BE2C (cell line): Measurements from ENCODE around the gene LMO1.

Experiments
- DNase-seq: peaks from one replicate; pipeline ENCODE4 v3.0.0-alpha.2; 2020
- H3K27me3 ChIP-seq: fragments of 250-450 bp; sonication (Bioruptor Pico); 2 replicates; pipeline ENCODE4 v1.5.1; 2020; ENCODE audit warnings: mild to moderate bottlenecking
- H3K36me3 ChIP-seq: fragments of 250-450 bp; sonication (Bioruptor Pico); 2 replicates; pipeline ENCODE4 v1.5.1; 2020; ENCODE audit warnings: mild to moderate bottlenecking
- H3K4me1 ChIP-seq: fragments of 250-450 bp; sonication (Bioruptor Pico); 2 replicates; pipeline ENCODE4 v1.5.1; 2020
- H3K4me3 ChIP-seq: 2 replicates; pipeline ENCODE4 v1.5.1; 2011; ENCODE audit warnings: low read depth, low read length
- H3K9me3 ChIP-seq: fragments of 250-450 bp; sonication (Bioruptor Pico); 2 replicates; pipeline ENCODE4 v1.5.1; 2020
- CTCF ChIP-seq: IDR thresholded peaks from 2 replicates; pipeline ENCODE4 v1.5.1; 2012; ENCODE audit warnings: mild to moderate bottlenecking, low read depth, low read length

Gene LMO1

GRCh38 chr11:8247312-8247711 lies 16.4 kb downstream of the LMO1 start:
- Histone ChIP-seq H3K9me3 (no peaks in the 10 kb centered on the region), H3K4me1 (peaks cover 13% of the 10 kb centered on the region), H3K27me3 (no peaks in the 10 kb centered on the region), H3K4me3 (no peak overlapping the region), H3K36me3 (no peaks in the 10 kb centered on the region)
- TF ChIP-seq CTCF = peak; percentile 31; the same call in 1 of the 2 replicates
- no peak for DNase-seq

GRCh38 chr11:8243458-8243857 lies 20.2 kb downstream of the LMO1 start:
- Histone ChIP-seq H3K4me3 (no peak overlapping the region), H3K4me1 (peaks cover 17% of the 10 kb centered on the region), H3K36me3 (no peaks in the 10 kb centered on the region), H3K27me3 (no peaks in the 10 kb centered on the region), H3K9me3 (no peaks in the 10 kb centered on the region)
- no peak for TF ChIP-seq CTCF
- peak; percentile 76 for DNase-seq

- peaks cover 17% of the 10 kb centered on the region for H3K4me1 ChIP-seq
- TF ChIP-seq CTCF = no peak
- H3K27me3 ChIP-seq = no peaks in the 10 kb centered on the region
- H3K4me3 ChIP-seq = peak overlapping the region; percentile 10; the same call in 1 of the 2 replicates
- H3K9me3 ChIP-seq = no peaks in the 10 kb centered on the region
- peak; percentile 67 for DNase-seq
- no peaks in the 10 kb centered on the region for H3K36me3 ChIP-seq
Measured at GRCh38 chr11:8242499-8243280, 21.0 kb downstream of the LMO1 start.

GRCh38 chr11:8242118-8242475 lies 21.6 kb downstream of the LMO1 start:
- TF ChIP-seq CTCF = no peak
- no peak overlapping the region for H3K4me3 ChIP-seq
- no peaks in the 10 kb centered on the region for H3K27me3 ChIP-seq
- no peaks in the 10 kb centered on the region for H3K9me3 ChIP-seq
- peaks cover 17% of the 10 kb centered on the region for H3K4me1 ChIP-seq
- H3K36me3 ChIP-seq = no peaks in the 10 kb centered on the region
- no peak for DNase-seq

GRCh38 chr11:8241373-8242117 lies 22.1 kb downstream of the LMO1 start:
- Histone ChIP-seq H3K9me3 (no peaks in the 10 kb centered on the region), H3K27me3 (no peaks in the 10 kb centered on the region), H3K36me3 (no peaks in the 10 kb centered on the region), H3K4me3 (no peak overlapping the region), H3K4me1 (peaks cover 17% of the 10 kb centered on the region)
- TF ChIP-seq CTCF = no peak
- no peak for DNase-seq
